Endothelial cell of umbilical vein (primary cell): Measurements from ENCODE around the gene TSC22D1. TPM values are rescaled to one million over a fixed set of nuclear protein-coding genes. Genes with fewer than 3 reads are reported as not detected.

Source experiments
- BruUV-seq: library from RNA; stranded (reverse); fragments of 400-500 nt; replicated peaks from 2 replicates; lab custom pipeline; 2021; lab: Mats Ljungman, UMichigan
- CTCF ChIA-PET: fragments of 300-600, 350-600 bp; sonication (Branson Sonifier 250); formaldehyde crosslinking; loops from one replicate; lab custom pipeline; 2021; ENCODE audit warnings: antibody characterized with exemption, inconsistent platforms; lab: Charles Lee
- POLR2A ChIA-PET: fragments of 300-600, 350-600 bp; sonication (Branson Sonifier 250); formaldehyde crosslinking; loops from one replicate; lab custom pipeline; 2021; ENCODE audit warnings: antibody characterized with exemption, inconsistent platforms; lab: Charles Lee
- DNase-seq: peaks from one replicate; pipeline ENCODE4 v3.0.0-alpha.2; 2011; ENCODE audit warnings: low read depth, low spot score
- FAIRE-seq: peaks from 2 replicates; lab custom pipeline; 2011; peaks lifted over from hg19 to GRCh38; lab: Jason Lieb, UNC
- H2AFZ ChIP-seq: 2 replicates; pipeline ENCODE4 v1.6.0; 2012; ENCODE audit warnings: low read depth, low read length, control low read depth, inconsistent platforms
- H3K27ac ChIP-seq: 2 replicates; pipeline ENCODE4 v1.5.1; 2011; ENCODE audit warnings: low read depth, mild to moderate bottlenecking, control low read depth, low read length, moderate library complexity; ENCODE audit not compliant: insufficient read depth
- H3K27me3 ChIP-seq, 2 experiments: 2 replicates each; pipeline versions ENCODE4 v1.6.0 to v1.6.1; 2011; ENCODE audit warnings: low read length in 2 of 2, mixed read lengths in 1 of 2; ENCODE audit not compliant: control insufficient read depth in 2 of 2, insufficient read depth in 2 of 2
- H3K36me3 ChIP-seq, 2 experiments: 2 replicates in 1 of 2; 3 replicates in 1 of 2; pipeline ENCODE4 v1.5.1; 2011; ENCODE audit warnings: low read length in 2 of 2, mild to moderate bottlenecking in 1 of 2, moderate library complexity in 1 of 2; ENCODE audit not compliant: control insufficient read depth in 2 of 2, insufficient read depth in 2 of 2; ENCODE audit errors: extremely low read depth in 1 of 2
- H3K4me1 ChIP-seq: 3 replicates; pipeline ENCODE4 v1.5.1; 2011; ENCODE audit warnings: mild to moderate bottlenecking, low read length; ENCODE audit not compliant: control insufficient read depth, insufficient read depth; ENCODE audit errors: extremely low read depth
- H3K4me2 ChIP-seq: 2 replicates; pipeline ENCODE4 v1.6.1; 2011; ENCODE audit warnings: low read length, control low read depth, mixed read lengths; ENCODE audit not compliant: insufficient read depth
- H3K4me3 ChIP-seq, 3 experiments: fragments of 200-600 bp in 1 of 3; sonication (generic), shearing (Covaris generic) in 1 of 3; replicated peaks in 1 of 3; 2 replicates each; pipeline ENCODE4 v1.5.1; 2011 to 2016; ENCODE audit warnings: control low read depth in 3 of 3, low read length in 3 of 3, mild to moderate bottlenecking in 2 of 3, inconsistent platforms in 1 of 3, low read depth in 1 of 3, moderate library complexity in 1 of 3; ENCODE audit not compliant: insufficient read depth in 1 of 3
- H3K79me2 ChIP-seq: 2 replicates; pipeline ENCODE4 v1.6.0; 2012; ENCODE audit warnings: low read length, inconsistent platforms; ENCODE audit not compliant: control insufficient read depth, insufficient read depth
- H3K9ac ChIP-seq: replicated peaks from 2 replicates; pipeline ENCODE3; 2011; ENCODE audit warnings: low read length, control low read depth; ENCODE audit not compliant: insufficient read depth; ENCODE audit errors: extremely low read depth
- H3K9me1 ChIP-seq: replicated peaks from 3 replicates; pipeline ENCODE4 v1.6.0; 2011; ENCODE audit warnings: mild to moderate bottlenecking, low read length; ENCODE audit not compliant: control insufficient read depth, insufficient read depth; ENCODE audit errors: extremely low read depth
- H3K9me3 ChIP-seq: replicated peaks from 2 replicates; pipeline ENCODE4 v1.5.1; 2012; ENCODE audit warnings: low read length, inconsistent platforms; ENCODE audit not compliant: control insufficient read depth, insufficient read depth
- H4K20me1 ChIP-seq: replicated peaks from 2 replicates; pipeline ENCODE3; 2011; ENCODE audit warnings: mild to moderate bottlenecking, low read length; ENCODE audit not compliant: control insufficient read depth, insufficient read depth; ENCODE audit errors: extremely low read depth
- CTCF ChIP-seq, 2 donors: IDR thresholded peaks; 1 replicate in 1 of 2; 2 replicates in 1 of 2; pipeline ENCODE4 v1.5.1; 2011; ENCODE audit warnings: low read length in 2 of 2, mild to moderate bottlenecking in 2 of 2, moderate library complexity in 2 of 2, control low read depth in 1 of 2, inconsistent platforms in 1 of 2, low read depth in 1 of 2; ENCODE audit not compliant: insufficient read depth in 1 of 2; ENCODE audit errors: extremely low read depth in 1 of 2
- EZH2 ChIP-seq: IDR thresholded peaks from 2 replicates; pipeline ENCODE4 v1.6.1; 2012; ENCODE audit warnings: borderline replicate concordance, low read depth, mild to moderate bottlenecking, moderate library complexity, low read length, inconsistent platforms; ENCODE audit not compliant: severe bottlenecking
- FOS ChIP-seq: IDR thresholded peaks from 2 replicates; pipeline ENCODE4 v1.6.1; 2011; ENCODE audit warnings: mild to moderate bottlenecking, low read length, moderate library complexity, borderline replicate concordance; ENCODE audit not compliant: insufficient read depth
- GATA2 ChIP-seq: IDR thresholded peaks from 2 replicates; pipeline ENCODE4 v1.7.0; 2011; ENCODE audit warnings: low read depth, mild to moderate bottlenecking, moderate library complexity, mixed read lengths, low read length; ENCODE audit not compliant: insufficient read length, insufficient read depth
- JUN ChIP-seq: IDR thresholded peaks from 2 replicates; pipeline ENCODE4 v1.6.1; 2011; ENCODE audit warnings: borderline replicate concordance, low read depth; ENCODE audit not compliant: insufficient read length, insufficient read depth
- MAX ChIP-seq: IDR thresholded peaks from 2 replicates; pipeline ENCODE4 v1.6.1; 2011; ENCODE audit not compliant: insufficient read depth, insufficient read length
- MYC ChIP-seq: IDR thresholded peaks from one replicate; pipeline ENCODE4 v1.6.1; 2011; ENCODE audit warnings: mild to moderate bottlenecking, low read depth, low read length
- POLR2A ChIP-seq: IDR thresholded peaks from 2 replicates; pipeline ENCODE4 v1.6.1; 2012; ENCODE audit warnings: low read depth, mild to moderate bottlenecking, control low read depth, low read length
- POLR2AphosphoS5 ChIP-seq: IDR thresholded peaks from 2 replicates; pipeline ENCODE4 v1.6.1; 2012; ENCODE audit warnings: low read depth, mild to moderate bottlenecking, control low read depth, low read length, moderate library complexity; ENCODE audit not compliant: insufficient read depth
- dilution Hi-C: fragments of 300-500 bp; cut with MboI; formaldehyde crosslinking; loops from one replicate; pipeline ENCODE4 v1.15.0; 2019; ENCODE audit warnings: low sequenced_read_pairs; ENCODE audit not compliant: extremely low pct_ligation_motif_present
- intact Hi-C: fragments of 100-400 bp; cut with micrococcal nuclease; formaldehyde crosslinking; loops from one replicate; pipeline ENCODE4 v1.10.0; 2022
- polyA plus RNA-seq, 4 experiments: library from polyadenylated mRNA; depleted of rRNA in 3 of 4; stranded (reverse) in 3 of 4; unstranded in 1 of 4; fragments of >200 nt; gene quantifications; 2 replicates each; pipeline versions ENCODE4 v1.2.1 to v1.2.3, GENCODE V29; 2011 to 2012; ENCODE audit warnings: missing spikeins in 1 of 4
- total RNA-seq: library from RNA; stranded (reverse); gene quantifications from 2 replicates; pipeline ENCODE4 v1.2.3, GENCODE V29; 2021

TSC22D1 gene
- total and polyA plus RNA-seq, 2 donors (not counting 3 experiments of a cell fraction or from before 2014, with no cell fraction given): 47.7 to 51.8 TPM

- DNase-seq (no peak), FAIRE-seq (no peak)
- Histone ChIP-seq H4K20me1 (no peaks in the 10 kb centered on the region), H3K36me3 (no peaks in the 10 kb centered on the region), H3K9ac (no peak overlapping the region), H3K4me3 (no peak overlapping the region), H3K4me2 (no peak overlapping the region), H3K9me1 (no peaks in the 10 kb centered on the region), H3K9me3 (no peaks in the 10 kb centered on the region), H3K79me2 (no peaks in the 10 kb centered on the region), H3K27me3 (peaks cover 2 to 3% of the 10 kb centered on the region in 2 experiments), H3K27ac (no peak overlapping the region), H2AFZ (no peak overlapping the region), H3K4me1 (peaks cover 3% of the 10 kb centered on the region)
- intact Hi-C loops: no loop called here
- ChIA-PET POLR2A (no interaction called here), CTCF (interaction anchor here (1.2 kb wide), 1 partner anchor 18 kb away, joined by 4 read pairs; no protein-coding TSS in a partner anchor)
- dilution Hi-C loops: no loop called here
- TF ChIP-seq FOS: no peak
- TF ChIP-seq MAX: no peak
- TF ChIP-seq POLR2AphosphoS5: no peak
- TF ChIP-seq POLR2A: no peak
- TF ChIP-seq EZH2: no peak
- no TSS peak for BruUV-seq
Observed at GRCh38 chr13:44417446-44417845, 158.7 kb downstream of the TSC22D1 start.

GRCh38 chr13:44416744-44417143, 159.4 kb downstream of the TSC22D1 start:
- Histone ChIP-seq H3K79me2 (no peaks in the 10 kb centered on the region), H3K9ac (no peak overlapping the region), H2AFZ (no peak overlapping the region), H3K4me3 (no peak overlapping the region), H3K9me3 (no peaks in the 10 kb centered on the region), H3K4me2 (no peak overlapping the region), H3K27ac (no peak overlapping the region), H3K27me3 (no peaks in the 10 kb centered on the region), H4K20me1 (no peaks in the 10 kb centered on the region), H3K4me1 (peaks cover 3% of the 10 kb centered on the region), H3K36me3 (no peaks in the 10 kb centered on the region), H3K9me1 (no peaks in the 10 kb centered on the region)
- TF ChIP-seq FOS (no peak), GATA2 (no peak), MAX (no peak), CTCF (IDR thresholded peaks at IDR 0.05; ENCODE audit: extremely low read depth in 1 of 2, insufficient read depth in 1 of 2, low read depth in 1 of 2, low read length in 2 of 2) (no peak), MYC (no peak), POLR2A (no peak), JUN (no peak), POLR2AphosphoS5 (no peak), EZH2 (no peak)
- DNase-seq: no peak
- no TSS peak for BruUV-seq
- FAIRE-seq: no peak
- ChIA-PET CTCF (interaction anchor here (1.7 kb wide), 1 partner anchor 365 kb away, joined by 4 read pairs; no protein-coding TSS in a partner anchor), POLR2A (no interaction called here)
- intact Hi-C loops (no loop called here), dilution Hi-C loops (no loop called here)
